DOHH2 (cell line): Measurements from ENCODE around the gene TEX51.

Experiments
- H3F3A ChIP-seq: fragments of 200-600 bp; sonication (generic), shearing (Covaris generic); 2 replicates; pipeline ENCODE4 v1.6.0; 2016; ENCODE audit warnings: antibody characterized with exemption, mild to moderate bottlenecking; ENCODE audit not compliant: control insufficient read depth, insufficient read depth
- H3K27ac ChIP-seq: fragments of 200-600 bp; sonication (generic); 2 replicates; pipeline ENCODE4 v1.5.1; 2014; ENCODE audit warnings: low read depth, mild to moderate bottlenecking, low read length, moderate library complexity
- H3K27me3 ChIP-seq: fragments of 200-600 bp; sonication (generic); 2 replicates; pipeline ENCODE4 v1.6.1; 2014; ENCODE audit warnings: mild to moderate bottlenecking, low read length, mixed read lengths; ENCODE audit not compliant: control insufficient read depth
- H3K36me3 ChIP-seq: fragments of 200-600 bp; sonication (generic); 2 replicates; pipeline ENCODE4 v1.6.1; 2014; ENCODE audit warnings: mild to moderate bottlenecking, low read length, moderate library complexity, mixed read lengths; ENCODE audit not compliant: control insufficient read depth
- H3K4me1 ChIP-seq: fragments of 200-600 bp; sonication (generic); 2 replicates; pipeline ENCODE4 v1.6.1; 2014; ENCODE audit warnings: mild to moderate bottlenecking, low read length, mixed read lengths; ENCODE audit not compliant: control insufficient read depth
- H3K4me2 ChIP-seq: fragments of 200-600 bp; sonication (generic); 2 replicates; pipeline ENCODE4 v1.6.0; 2014; ENCODE audit warnings: mild to moderate bottlenecking, low read length, moderate library complexity
- H3K4me3 ChIP-seq: fragments of 200-600 bp; sonication (generic); 2 replicates; pipeline ENCODE4 v1.5.1; 2014; ENCODE audit warnings: mild to moderate bottlenecking, low read length, mixed read lengths
- H3K79me2 ChIP-seq: fragments of 200-600 bp; sonication (generic); 2 replicates; pipeline ENCODE4 v1.6.1; 2014; ENCODE audit warnings: mild to moderate bottlenecking, low read length, mixed read lengths; ENCODE audit not compliant: control insufficient read depth
- H3K9me2 ChIP-seq: fragments of 200-600 bp; sonication (generic); replicated peaks from 2 replicates; pipeline ENCODE4 v1.6.1; 2014; ENCODE audit warnings: mild to moderate bottlenecking, low read length, mixed read lengths; ENCODE audit not compliant: control insufficient read depth
- H3K9me3 ChIP-seq: fragments of 200-600 bp; sonication (generic); 2 replicates; pipeline ENCODE4 v1.6.1; 2014; ENCODE audit warnings: antibody characterized with exemption, low read length, mixed read lengths; ENCODE audit not compliant: control insufficient read depth, insufficient read depth
- H4K20me1 ChIP-seq: fragments of 200-600 bp; sonication (generic); 2 replicates; pipeline ENCODE4 v1.6.0; 2014; ENCODE audit warnings: low read depth, mild to moderate bottlenecking, antibody characterized with exemption, low read length, moderate library complexity; ENCODE audit not compliant: control insufficient read depth, insufficient read depth
- CTCF ChIP-seq: fragments of 200-600 bp; sonication (generic); IDR thresholded peaks from one replicate; pipeline ENCODE4 v1.5.1; 2014; ENCODE audit warnings: antibody characterized with exemption, mild to moderate bottlenecking, low read depth, low read length; ENCODE audit not compliant: poor library complexity, severe bottlenecking
- EZH2phosphoT487 ChIP-seq: fragments of 200-600 bp; sonication (generic); IDR thresholded peaks from 2 replicates; pipeline ENCODE4 v1.6.1; 2017; ENCODE audit warnings: borderline replicate concordance, mild to moderate bottlenecking, antibody characterized with exemption, low read length, moderate library complexity, mixed read lengths

TEX51 gene

GRCh38 chr2:126849991-126850535 is 48.6 kb upstream of the TEX51 start:
- H3K27me3 ChIP-seq, result 0 out of 2 replicates have a peak, but pooled peaks cover 3% of the 10 kb centered on the region
- no peak for TF ChIP-seq EZH2phosphoT487
- no peak for TF ChIP-seq CTCF

DNA sequence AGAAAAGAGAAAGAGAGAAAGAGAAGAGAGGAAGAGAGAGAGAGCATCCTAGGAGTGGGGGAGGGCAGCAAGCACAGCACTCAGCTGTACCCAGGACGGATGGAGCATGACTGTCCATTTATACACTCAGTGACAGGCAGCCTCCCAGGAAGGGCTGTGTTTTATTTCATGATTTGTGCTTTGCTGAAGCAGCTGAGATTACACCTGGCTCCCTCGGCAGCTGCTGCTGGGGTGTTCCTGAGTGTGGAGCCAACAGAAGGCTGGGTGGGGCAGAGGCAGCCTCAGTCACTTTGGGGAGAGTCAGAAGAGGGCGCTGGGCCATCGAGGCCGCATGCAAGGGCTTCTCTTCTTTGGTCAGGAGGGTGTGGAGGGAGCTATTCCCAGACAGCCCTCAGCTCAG is 47.8 kb upstream of the TEX51 start:
- Histone ChIP-seq H3K4me3 (no peak overlapping the region), H3K9me2 (no peaks in the 10 kb centered on the region), H3K27ac (no peak overlapping the region), H3K36me3 (no peaks in the 10 kb centered on the region), H3K9me3 (no peaks in the 10 kb centered on the region), H3K4me2 (no peak overlapping the region), H3K79me2 (no peaks in the 10 kb centered on the region), H3K4me1 (no peaks in the 10 kb centered on the region), H4K20me1 (no peaks in the 10 kb centered on the region), H3K27me3 (no peaks in the 10 kb centered on the region), H3F3A (no peaks in the 10 kb centered on the region)
- TF ChIP-seq EZH2phosphoT487, result no peak
- no peak for TF ChIP-seq CTCF

More at GRCh38 chr2:126849991-126850535, 48.6 kb upstream of the TEX51 start:
- no peaks in the 10 kb centered on the region for H3K36me3 ChIP-seq
- H3K27ac ChIP-seq, result no peak overlapping the region
- H4K20me1 ChIP-seq, result no peaks in the 10 kb centered on the region
- no peak overlapping the region for H3K4me3 ChIP-seq
- no peaks in the 10 kb centered on the region for H3K4me1 ChIP-seq
- no peaks in the 10 kb centered on the region for H3K9me3 ChIP-seq
- H3K9me2 ChIP-seq, result no peaks in the 10 kb centered on the region
- no peak overlapping the region for H3K4me2 ChIP-seq
- no peaks in the 10 kb centered on the region for H3K79me2 ChIP-seq
- H3F3A ChIP-seq, result no peaks in the 10 kb centered on the region

GRCh38 chr2:126851756-126852155 is 46.9 kb upstream of the TEX51 start:
- H4K20me1 ChIP-seq, result no peaks in the 10 kb centered on the region
- no peak for TF ChIP-seq CTCF
- H3K4me3 ChIP-seq, result no peak overlapping the region
- H3K27me3 ChIP-seq, result no peaks in the 10 kb centered on the region
- H3K4me1 ChIP-seq, result no peaks in the 10 kb centered on the region
- no peaks in the 10 kb centered on the region for H3K79me2 ChIP-seq
- H3K27ac ChIP-seq, result no peak overlapping the region
- H3K9me3 ChIP-seq, result no peaks in the 10 kb centered on the region
- H3F3A ChIP-seq, result no peaks in the 10 kb centered on the region
- no peaks in the 10 kb centered on the region for H3K9me2 ChIP-seq
- H3K36me3 ChIP-seq, result no peaks in the 10 kb centered on the region
- no peak overlapping the region for H3K4me2 ChIP-seq
